CD14-positive monocyte (primary cell): ENCODE data around the gene HOXC11. TPM values are rescaled to one million over a fixed set of nuclear protein-coding genes. Genes with fewer than 3 reads are reported as not detected.

ENCODE experiments used
- DNase-seq, 3 donors: peaks; one replicate each; pipeline ENCODE4 v3.0.0-alpha.2; 2011 to 2022
- H2AFZ ChIP-seq: 2 replicates; pipeline ENCODE4 v1.6.0; 2012; ENCODE audit warnings: mild to moderate bottlenecking, low read depth, low read length, inconsistent platforms; ENCODE audit not compliant: insufficient read depth, poor library complexity, severe bottlenecking
- H3K27ac ChIP-seq, 2 donors: 1 replicate in 1 of 2; 2 replicates in 1 of 2; pipeline ENCODE4 v1.5.1; 2012 to 2013; ENCODE audit warnings: low read length in 2 of 2, control low read depth in 1 of 2, inconsistent platforms in 1 of 2, low read depth in 1 of 2, mild to moderate bottlenecking in 1 of 2
- H3K27me3 ChIP-seq, 2 donors: one replicate each; pipeline versions ENCODE4 v1.6.0 to v1.6.1; 2011 to 2013; ENCODE audit warnings: low read length in 2 of 2; ENCODE audit not compliant: control insufficient read depth in 2 of 2, insufficient read depth in 2 of 2
- H3K36me3 ChIP-seq, 2 donors: replicated peaks in 1 of 2; 1 replicate in 1 of 2; 2 replicates in 1 of 2; pipeline versions ENCODE4 v1.5.1 to v1.6.1; 2012 to 2013; ENCODE audit warnings: low read length in 2 of 2, control low read depth in 1 of 2, inconsistent platforms in 1 of 2, mild to moderate bottlenecking in 1 of 2; ENCODE audit not compliant: insufficient read depth in 2 of 2, control insufficient read depth in 1 of 2
- H3K4me1 ChIP-seq, 2 donors: 1 replicate in 1 of 2; 2 replicates in 1 of 2; pipeline versions ENCODE4 v1.5.1 to v1.6.1; 2012 to 2013; ENCODE audit warnings: low read length in 2 of 2, control low read depth in 1 of 2, inconsistent platforms in 1 of 2, mild to moderate bottlenecking in 1 of 2, moderate library complexity in 1 of 2; ENCODE audit not compliant: insufficient read depth in 2 of 2, control insufficient read depth in 1 of 2
- H3K4me2 ChIP-seq: replicated peaks from 2 replicates; pipeline ENCODE3; 2012; ENCODE audit warnings: low read length, moderate library complexity, mild to moderate bottlenecking; ENCODE audit not compliant: poor library complexity, severe bottlenecking; ENCODE audit errors: extremely low read depth
- H3K4me3 ChIP-seq, 3 experiments: fragments of 200-600 bp in 1 of 3; sonication (generic) in 1 of 3; replicated peaks in 1 of 3; 1 replicate in 2 of 3; 2 replicates in 1 of 3; pipeline ENCODE4 v1.5.1; 2011 to 2013; ENCODE audit warnings: low read length in 3 of 3, mild to moderate bottlenecking in 3 of 3, control low read depth in 2 of 3, low read depth in 2 of 3, inconsistent platforms in 1 of 3, moderate library complexity in 1 of 3
- H3K79me2 ChIP-seq: 2 replicates; pipeline ENCODE4 v1.6.0; 2012; ENCODE audit warnings: mild to moderate bottlenecking, control low read depth, inconsistent platforms, low read length, moderate library complexity; ENCODE audit not compliant: insufficient read depth
- H3K9ac ChIP-seq: 2 replicates; pipeline ENCODE4 v1.6.0; 2017; ENCODE audit warnings: low read length, mild to moderate bottlenecking; ENCODE audit not compliant: insufficient read depth, poor library complexity, severe bottlenecking
- H3K9me3 ChIP-seq, 2 donors: replicated peaks in 1 of 2; 1 replicate in 1 of 2; 2 replicates in 1 of 2; pipeline versions ENCODE4 v1.5.1 to v1.6.1; 2012 to 2013; ENCODE audit warnings: low read length in 2 of 2, control low read depth in 1 of 2; ENCODE audit not compliant: control insufficient read depth in 1 of 2, insufficient read depth in 1 of 2
- H4K20me1 ChIP-seq: 2 replicates; pipeline ENCODE4 v1.6.0; 2012; ENCODE audit warnings: mild to moderate bottlenecking, low read length, control low read depth, moderate library complexity; ENCODE audit not compliant: insufficient read depth
- H3K27ac Mint-ChIP-seq, 7 donors: one replicate each; pipeline ENCODE4 v1.8.0; 2020; ENCODE audit warnings: mild to moderate bottlenecking in 7 of 7, mixed read lengths in 7 of 7, moderate library complexity in 6 of 7, inconsistent platforms in 2 of 7
- H3K27me3 Mint-ChIP-seq, 3 donors: one replicate each; pipeline ENCODE4 v1.8.0; 2021 to 2022; ENCODE audit warnings: low read depth in 3 of 3, mild to moderate bottlenecking in 3 of 3, mixed read lengths in 3 of 3, moderate library complexity in 3 of 3, inconsistent platforms in 1 of 3
- H3K36me3 Mint-ChIP-seq, 2 donors: one replicate each; pipeline ENCODE4 v1.8.0; 2020; ENCODE audit warnings: mixed read lengths in 2 of 2, inconsistent platforms in 1 of 2, mild to moderate bottlenecking in 1 of 2
- H3K4me1 Mint-ChIP-seq: one replicate; pipeline ENCODE4 v1.8.0; 2020; ENCODE audit warnings: mild to moderate bottlenecking, mixed read lengths
- H3K4me3 Mint-ChIP-seq, 2 donors: one replicate each; pipeline ENCODE4 v1.8.0; 2020; ENCODE audit warnings: mild to moderate bottlenecking in 2 of 2, mixed read lengths in 2 of 2, moderate library complexity in 1 of 2
- H3K9me3 Mint-ChIP-seq, 7 donors: one replicate each; pipeline ENCODE4 v1.8.0; 2020 to 2022; ENCODE audit warnings: mixed read lengths in 7 of 7, mild to moderate bottlenecking in 6 of 7, moderate library complexity in 6 of 7, inconsistent platforms in 2 of 7
- WGBS: methylation state at CpG from one replicate; pipeline ENCODE4 v1.1.5; 2013; ENCODE audit warnings: missing lambda C conversion rate; ENCODE audit not compliant: insufficient coverage; 5-methylcytosine and 5-hydroxymethylcytosine counted together
- intact Hi-C, 2 donors: fragments of 100-400 bp; cut with micrococcal nuclease; formaldehyde crosslinking; loops; one replicate each; pipeline versions ENCODE4 v1.15.0 to v1.15.1; 2023
- polyA plus RNA-seq, 3 donors: library from polyadenylated mRNA; depleted of rRNA in 1 of 3; unstranded in 2 of 3; stranded (reverse) in 1 of 3; fragments of 300-500 nt in 2 of 3; fragments of >200 nt in 1 of 3; fragmentation: Illumina TruSeq in 2 of 3; gene quantifications; 1 replicate in 2 of 3; 2 replicates in 1 of 3; pipeline ENCODE4 v1.2.3, GENCODE V29; 2012 to 2021
- TF ChIP-seq, protein P1 (sequence below): fragments of 200-600 bp; IDR thresholded peaks from one replicate; pipeline ENCODE4 v1.8.0; 2022; ENCODE audit warnings: antibody characterized with exemption, mild to moderate bottlenecking

HOXC11 gene
- polyA plus RNA-seq, 3 donors: not detected

DNA sequence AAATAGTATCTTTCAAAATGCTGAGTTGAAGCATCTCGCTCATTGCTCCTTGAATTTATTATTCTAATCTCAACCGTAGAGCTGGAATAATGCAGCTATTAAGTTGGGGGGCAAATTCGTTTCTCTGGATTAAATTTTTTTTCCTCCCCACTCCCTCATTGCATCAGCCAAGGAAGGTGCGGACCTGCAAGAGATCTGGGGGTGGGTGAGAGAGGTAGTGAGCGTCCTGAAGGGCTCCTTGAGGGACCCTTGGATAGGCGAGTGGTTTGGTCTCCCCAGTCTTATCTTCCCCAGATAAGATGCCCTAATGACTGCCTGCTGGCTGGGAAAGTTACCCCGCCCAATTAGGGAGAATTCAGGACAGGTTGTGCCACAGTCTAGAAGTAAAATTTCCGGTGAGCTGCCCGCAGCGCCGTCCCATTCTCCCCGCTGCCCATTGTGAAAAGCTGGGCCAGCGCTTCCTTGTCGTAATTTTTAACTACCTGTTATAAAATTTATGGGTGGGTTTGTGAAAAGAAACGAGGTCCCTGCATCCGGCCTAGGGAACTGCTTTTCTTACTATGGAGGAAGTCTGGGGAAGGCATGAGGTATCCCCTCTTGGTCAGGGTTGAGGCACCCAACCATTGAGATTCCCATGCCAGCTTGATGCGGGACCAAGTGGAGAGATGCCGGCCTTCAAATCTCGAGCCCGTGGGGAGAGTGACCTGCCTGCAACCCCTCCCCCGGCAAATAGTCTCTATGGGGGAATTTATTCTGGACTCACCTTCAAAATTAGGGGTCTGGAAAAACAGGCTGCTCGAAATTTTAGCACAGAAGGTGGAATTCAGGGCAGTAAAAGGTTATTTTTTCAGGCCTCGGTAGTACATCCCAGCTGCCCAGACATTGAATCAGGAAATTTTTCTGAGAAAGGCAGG is 42.3 kb downstream of the HOXC11 start:
- Mint-ChIP-seq H3K27me3 (peaks cover 96 to 100% (median 99%) of the 10 kb centered on the region in 3 donors), H3K27ac (no peak overlapping the region), H3K9me3 (peaks cover 0 to 49% (median 16%) of the 10 kb centered on the region in 7 donors), H3K4me1 (peaks cover 34% of the 10 kb centered on the region), H3K36me3 (peaks cover 0 to 8% of the 10 kb centered on the region in 2 donors), H3K4me3 (peak overlapping the region in 1 of 2 donors; percentile 71)
- H3K4me3 ChIP-seq: no peak overlapping the region
- H3K9me3 ChIP-seq: peaks cover 10 to 35% of the 10 kb centered on the region in 2 donors
- TF ChIP-seq, protein P1, sequence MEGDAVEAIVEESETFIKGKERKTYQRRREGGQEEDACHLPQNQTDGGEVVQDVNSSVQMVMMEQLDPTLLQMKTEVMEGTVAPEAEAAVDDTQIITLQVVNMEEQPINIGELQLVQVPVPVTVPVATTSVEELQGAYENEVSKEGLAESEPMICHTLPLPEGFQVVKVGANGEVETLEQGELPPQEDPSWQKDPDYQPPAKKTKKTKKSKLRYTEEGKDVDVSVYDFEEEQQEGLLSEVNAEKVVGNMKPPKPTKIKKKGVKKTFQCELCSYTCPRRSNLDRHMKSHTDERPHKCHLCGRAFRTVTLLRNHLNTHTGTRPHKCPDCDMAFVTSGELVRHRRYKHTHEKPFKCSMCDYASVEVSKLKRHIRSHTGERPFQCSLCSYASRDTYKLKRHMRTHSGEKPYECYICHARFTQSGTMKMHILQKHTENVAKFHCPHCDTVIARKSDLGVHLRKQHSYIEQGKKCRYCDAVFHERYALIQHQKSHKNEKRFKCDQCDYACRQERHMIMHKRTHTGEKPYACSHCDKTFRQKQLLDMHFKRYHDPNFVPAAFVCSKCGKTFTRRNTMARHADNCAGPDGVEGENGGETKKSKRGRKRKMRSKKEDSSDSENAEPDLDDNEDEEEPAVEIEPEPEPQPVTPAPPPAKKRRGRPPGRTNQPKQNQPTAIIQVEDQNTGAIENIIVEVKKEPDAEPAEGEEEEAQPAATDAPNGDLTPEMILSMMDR: no peak
- no peak for DNase-seq
- no peak overlapping the region for H3K27ac ChIP-seq
- H4K20me1 ChIP-seq: no peaks in the 10 kb centered on the region
- no peak overlapping the region for H2AFZ ChIP-seq
- intact Hi-C loops: no loop called here
- H3K79me2 ChIP-seq: no peaks in the 10 kb centered on the region
- 8% methylated on average over 6 of the region's 23 CpGs for WGBS
- H3K27me3 ChIP-seq: peaks cover 96 to 100% of the 10 kb centered on the region in 2 donors
- H3K4me2 ChIP-seq: no peak overlapping the region
- H3K9ac ChIP-seq: no peak overlapping the region
- peaks cover 14 to 16% of the 10 kb centered on the region in 2 donors for H3K4me1 ChIP-seq
- H3K36me3 ChIP-seq: no peaks in the 10 kb centered on the region

DNA sequence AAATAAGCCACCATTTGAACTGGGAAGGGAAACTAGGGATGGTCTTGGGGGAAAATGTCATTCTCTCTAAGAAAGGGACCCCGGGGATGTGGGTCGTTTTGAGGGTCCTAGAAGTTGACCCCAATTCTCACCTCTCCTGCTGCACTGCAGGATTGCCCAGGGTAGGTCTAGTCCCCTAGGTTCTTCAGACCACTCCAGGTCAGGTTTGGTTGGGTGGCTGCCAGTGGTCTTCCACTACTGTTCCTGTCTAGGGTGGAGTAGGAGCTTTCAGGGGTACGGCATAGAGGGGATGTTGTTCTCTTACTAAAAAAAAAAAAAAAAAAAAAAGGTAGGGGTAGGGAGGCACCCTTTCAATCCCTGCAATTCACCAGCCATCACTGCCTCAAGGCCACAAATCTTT is 43.1 kb downstream of the HOXC11 start:
- TF ChIP-seq, protein P1: no peak
- Mint-ChIP-seq H3K9me3 (peaks cover 0 to 49% (median 16%) of the 10 kb centered on the region in 7 donors), H3K4me1 (peaks cover 33% of the 10 kb centered on the region), H3K27ac (no peak overlapping the region), H3K4me3 (peak overlapping the region in 1 of 2 donors; percentile 71), H3K36me3 (peaks cover 0 to 7% of the 10 kb centered on the region in 2 donors), H3K27me3 (peaks cover 96 to 100% (median 99%) of the 10 kb centered on the region in 3 donors)
- no peaks in the 10 kb centered on the region for H4K20me1 ChIP-seq
- H3K79me2 ChIP-seq: no peaks in the 10 kb centered on the region
- H3K27me3 ChIP-seq: peaks cover 96 to 100% of the 10 kb centered on the region in 2 donors
- intact Hi-C loops: no loop called here
- no CpG with 5 or more reads among the region's 3 CpGs for WGBS
- no peaks in the 10 kb centered on the region for H3K36me3 ChIP-seq
- H3K9ac ChIP-seq: no peak overlapping the region
- H3K4me1 ChIP-seq: peaks cover 14 to 16% of the 10 kb centered on the region in 2 donors
- no peak overlapping the region for H3K4me2 ChIP-seq
- no peak overlapping the region for H2AFZ ChIP-seq
- H3K27ac ChIP-seq: no peak overlapping the region
- DNase-seq: no peak
- H3K4me3 ChIP-seq: no peak overlapping the region
- peaks cover 10 to 36% of the 10 kb centered on the region in 2 donors for H3K9me3 ChIP-seq
